UCSD-AML1 (cell line): ENCODE data around the gene KRTAP5-3.
"Not testable (repeated sequence)": the region's sequence is repeated elsewhere in the genome, so short reads cannot be mapped to it uniquely, and the experiment has no call there.

Experiments used
- DNase-seq: peaks from one replicate; lab custom pipeline; 2025; ENCODE audit not compliant: unreplicated experiment; lab: John Stamatoyannopoulos, UW

The KRTAP5-3 gene

GRCh38 chr11:1608363-1608762 lies at the start of gene KRTAP5-3:
TSS of gene KRTAP5-3 (minus strand) at chr11:1608463. CDS start at chr11:1608385, 78 bp downstream.
- DNase-seq, result no peak

GRCh38 chr11:1656670-1657069 lies 48.4 kb upstream of the KRTAP5-3 start:
- no peak for DNase-seq

GRCh38 chr11:1656061-1656441 lies 47.8 kb upstream of the KRTAP5-3 start:
- no peak for DNase-seq

- no peak for DNase-seq
These were observed 47.2 kb upstream of the KRTAP5-3 start for GRCh38 chr11:1655168-1656060.

GRCh38 chr11:1654388-1655167 lies 46.3 kb upstream of the KRTAP5-3 start:
- DNase-seq, result peak; percentile 86

GRCh38 chr11:1653541-1654387 lies 45.5 kb upstream of the KRTAP5-3 start:
- no peak for DNase-seq

- peak; percentile 73 for DNase-seq
These were observed 44.7 kb upstream of the KRTAP5-3 start for GRCh38 chr11:1652771-1653540.

- no peak for DNase-seq
These were observed 44.1 kb upstream of the KRTAP5-3 start for GRCh38 chr11:1652442-1652770.

- no peak for DNase-seq
These were observed 43.8 kb upstream of the KRTAP5-3 start for GRCh38 chr11:1652026-1652425.

- DNase-seq, result no peak
These were observed 43.2 kb upstream of the KRTAP5-3 start for GRCh38 chr11:1651411-1651980.

- no peak for DNase-seq
These were observed 42.6 kb upstream of the KRTAP5-3 start for GRCh38 chr11:1650918-1651262.

GRCh38 chr11:1650034-1650917 lies 42.0 kb upstream of the KRTAP5-3 start:
- DNase-seq, result no peak

GRCh38 chr11:1648653-1649420 lies 40.6 kb upstream of the KRTAP5-3 start:
- no peak for DNase-seq

GRCh38 chr11:1647901-1648652 lies 39.8 kb upstream of the KRTAP5-3 start:
- no peak for DNase-seq

GRCh38 chr11:1646540-1646939 lies 38.3 kb upstream of the KRTAP5-3 start:
- DNase-seq, result not testable (repeated sequence)

GRCh38 chr11:1645357-1645821 lies 37.1 kb upstream of the KRTAP5-3 start:
- no peak for DNase-seq

- no peak for DNase-seq
These were observed 36.5 kb upstream of the KRTAP5-3 start for GRCh38 chr11:1644601-1645356.
